SJCRH30 (cell line): ENCODE results near the gene ZNF778. TPM values are rescaled to one million over a fixed set of nuclear protein-coding genes. Genes with fewer than 3 reads are reported as not detected.
"Not testable (repeated sequence)": the region's sequence is repeated elsewhere in the genome, so short reads cannot be mapped to it uniquely, and the experiment has no call there.

Source experiments
- DNase-seq, 2 experiments: peaks; one replicate each; pipeline ENCODE4 v3.0.0-alpha.2; 2015 to 2020
- H3K27ac ChIP-seq: fragments of 250-450 bp; sonication (Bioruptor Pico); 2 replicates; pipeline ENCODE4 v1.5.1; 2020; ENCODE audit warnings: mild to moderate bottlenecking, moderate library complexity
- H3K27me3 ChIP-seq: fragments of 250-450 bp; sonication (Bioruptor Pico); 2 replicates; pipeline ENCODE4 v1.5.1; 2020; ENCODE audit warnings: mild to moderate bottlenecking, moderate library complexity
- H3K36me3 ChIP-seq: fragments of 250-450 bp; sonication (Bioruptor Pico); 2 replicates; pipeline ENCODE4 v1.5.1; 2020; ENCODE audit warnings: mild to moderate bottlenecking, moderate library complexity
- H3K4me1 ChIP-seq: fragments of 250-450 bp; sonication (Bioruptor Pico); 2 replicates; pipeline ENCODE4 v1.5.1; 2020; ENCODE audit warnings: mild to moderate bottlenecking, moderate library complexity
- H3K4me3 ChIP-seq: fragments of 250-450 bp; sonication (Bioruptor Pico); 2 replicates; pipeline ENCODE4 v1.5.1; 2020; ENCODE audit warnings: mild to moderate bottlenecking, moderate library complexity
- H3K9me3 ChIP-seq: fragments of 250-450 bp; sonication (Bioruptor Pico); replicated peaks from 2 replicates; pipeline ENCODE4 v1.5.1; 2020; ENCODE audit warnings: mild to moderate bottlenecking, moderate library complexity
- total RNA-seq: library from RNA; depleted of rRNA; stranded (reverse); fragments of >200 nt; shearing (Covaris generic); gene quantifications from 2 replicates; pipeline ENCODE4 v1.2.3, GENCODE V29; 2014

ZNF778 gene
- total RNA-seq, 1 experiment from 2014 or later = 33.5 TPM

DNA sequence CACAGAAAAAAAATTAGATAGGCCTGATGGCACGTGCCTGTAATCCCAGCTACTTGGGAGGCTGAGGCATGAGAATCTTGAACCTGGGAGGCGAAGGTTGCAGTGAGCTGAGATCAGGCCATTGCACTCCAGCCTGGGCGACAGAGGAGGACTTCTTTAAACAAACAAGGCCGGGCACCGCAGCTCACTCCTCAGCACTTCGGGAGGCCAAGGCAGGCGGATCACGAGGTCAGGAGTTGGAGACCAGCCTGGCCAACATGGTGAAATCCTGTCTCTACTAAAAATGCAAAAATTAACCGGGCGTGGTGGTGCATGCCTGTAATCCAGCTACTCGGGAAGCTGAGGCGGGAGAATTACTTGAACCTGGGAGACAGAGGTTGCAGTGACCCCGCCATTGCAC, 26.8 kb downstream of the ZNF778 start:
- H3K27me3 ChIP-seq, H3K4me3 ChIP-seq, H3K27ac ChIP-seq, H3K36me3 ChIP-seq, DNase-seq, H3K9me3 ChIP-seq: not testable (repeated sequence)
- peaks cover 12% of the 10 kb centered on the region for H3K4me1 ChIP-seq

DNA sequence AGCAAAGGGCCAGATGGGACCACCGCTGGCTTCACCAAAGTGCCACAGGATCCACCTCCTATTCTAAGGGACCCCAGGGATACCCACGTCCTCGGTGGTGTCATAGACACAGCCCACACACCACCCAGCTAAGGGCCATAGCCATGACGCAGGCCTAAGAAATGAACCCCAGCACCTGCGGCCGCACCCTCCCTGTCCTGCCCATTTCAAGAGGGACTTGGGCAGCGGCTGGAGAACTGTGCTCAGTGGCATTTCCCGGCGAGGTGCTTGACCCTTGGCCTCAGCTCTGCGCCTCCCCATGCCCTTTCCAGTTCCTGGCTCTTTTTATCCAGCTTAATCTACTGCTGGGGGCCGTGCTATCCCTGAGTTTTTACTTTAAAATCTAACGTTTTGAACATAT, 27.3 kb downstream of the ZNF778 start:
- no peaks in the 10 kb centered on the region for H3K27me3 ChIP-seq
- no peaks in the 10 kb centered on the region for H3K9me3 ChIP-seq
- DNase-seq = no peak
- H3K27ac ChIP-seq = no peak overlapping the region
- peaks cover 12% of the 10 kb centered on the region for H3K4me1 ChIP-seq
- no peak overlapping the region for H3K4me3 ChIP-seq
- H3K36me3 ChIP-seq = no peaks in the 10 kb centered on the region

DNA sequence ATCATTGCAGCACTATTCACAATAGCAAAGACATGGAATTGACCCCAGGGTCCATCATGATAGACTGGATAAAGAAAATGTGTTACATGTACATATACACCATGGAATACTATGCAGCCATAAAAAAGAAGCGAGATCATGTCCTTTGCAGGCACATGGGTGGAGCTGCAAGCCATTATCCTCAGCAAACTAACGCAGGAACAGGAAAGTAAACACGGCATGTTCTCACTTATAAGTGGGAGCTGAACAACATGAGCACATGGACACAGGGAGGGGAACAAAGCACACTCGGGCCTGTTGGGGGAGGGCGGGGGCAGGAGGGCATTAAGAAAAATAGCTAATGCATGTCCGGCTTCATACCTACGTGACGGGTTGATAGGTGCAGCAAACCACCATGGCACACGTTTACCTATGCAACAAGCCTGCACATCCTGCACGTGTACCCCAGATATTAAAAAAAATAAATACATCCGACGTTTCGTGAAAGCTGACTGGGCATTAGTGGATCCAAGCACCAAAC, 28.9 kb downstream of the ZNF778 start:
- H3K27me3 ChIP-seq = no peaks in the 10 kb centered on the region
- H3K36me3 ChIP-seq = no peaks in the 10 kb centered on the region
- no peak for DNase-seq
- H3K4me3 ChIP-seq = peak overlapping the region; percentile 62
- H3K4me1 ChIP-seq = peaks cover 12% of the 10 kb centered on the region
- H3K27ac ChIP-seq = no peak overlapping the region; the same call in 1 of the 2 replicates
- no peaks in the 10 kb centered on the region for H3K9me3 ChIP-seq

DNA sequence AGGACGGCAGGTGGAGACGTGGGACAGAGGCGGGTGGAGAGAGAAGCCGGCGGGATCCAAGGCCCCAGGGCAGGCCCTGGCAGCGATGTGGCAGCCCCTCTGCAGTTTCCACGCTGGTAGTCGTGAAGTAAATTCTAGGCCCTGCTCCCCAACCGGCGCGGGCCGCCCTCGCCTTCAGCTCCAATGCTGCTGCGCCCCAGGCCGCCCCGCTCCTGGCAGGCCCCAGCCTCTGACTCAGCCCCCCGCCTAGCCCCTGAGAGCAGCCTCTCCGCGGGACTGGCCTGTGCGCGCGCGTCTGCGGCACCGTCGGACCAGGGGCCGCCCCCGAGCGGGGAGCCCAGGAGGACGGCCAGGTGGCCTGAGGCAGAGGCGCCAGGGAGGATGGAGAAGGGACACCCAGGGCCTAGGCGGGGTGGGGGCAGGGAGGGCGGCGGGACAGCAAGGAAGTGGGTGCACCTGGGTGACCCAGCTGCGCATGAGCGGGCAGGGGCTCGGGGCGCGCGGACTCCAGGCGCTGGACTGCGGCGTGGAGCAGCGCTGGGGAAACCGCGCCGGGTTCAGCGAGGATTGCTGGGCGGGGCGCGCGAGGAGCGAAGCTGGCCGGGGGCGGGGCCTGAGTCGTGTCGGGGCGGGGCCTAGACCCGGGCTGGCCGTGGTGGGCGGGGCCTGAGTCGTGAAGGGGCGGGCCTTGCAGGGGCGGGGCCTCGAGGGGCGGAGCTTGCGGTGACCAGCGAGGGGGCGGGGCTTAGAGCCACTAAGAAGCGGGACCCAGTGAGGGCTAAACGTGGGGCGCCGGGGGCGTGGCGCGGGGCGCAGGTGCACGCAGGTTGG, 29.6 kb downstream of the ZNF778 start:
- Histone ChIP-seq H3K27me3 (no peaks in the 10 kb centered on the region), H3K27ac (peak overlapping the region; percentile 42), H3K4me3 (peak overlapping the region; percentile 62), H3K9me3 (no peaks in the 10 kb centered on the region), H3K4me1 (peaks cover 9% of the 10 kb centered on the region), H3K36me3 (no peaks in the 10 kb centered on the region)
- peak; percentile 77 to 80 for DNase-seq

DNA sequence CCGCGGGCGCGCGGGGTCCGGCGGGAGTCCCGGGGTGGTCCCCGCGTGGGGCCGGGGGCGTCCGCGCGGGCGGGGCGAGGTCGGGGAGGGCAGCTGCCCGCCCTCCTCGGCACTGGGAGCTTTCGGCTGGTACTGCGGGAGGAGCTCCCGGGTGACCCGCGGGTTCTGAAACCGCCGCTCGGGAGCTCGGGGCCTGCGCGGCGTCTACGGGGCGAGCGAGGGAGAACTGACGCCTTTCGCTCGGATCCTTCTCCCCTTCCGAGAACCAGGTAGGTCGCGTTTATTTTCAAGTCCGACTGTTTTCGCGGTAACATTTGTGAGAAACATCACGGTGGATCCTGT, 30.2 kb downstream of the ZNF778 start:
- not testable (repeated sequence) for H3K27ac ChIP-seq, H3K4me3 ChIP-seq, DNase-seq

DNA sequence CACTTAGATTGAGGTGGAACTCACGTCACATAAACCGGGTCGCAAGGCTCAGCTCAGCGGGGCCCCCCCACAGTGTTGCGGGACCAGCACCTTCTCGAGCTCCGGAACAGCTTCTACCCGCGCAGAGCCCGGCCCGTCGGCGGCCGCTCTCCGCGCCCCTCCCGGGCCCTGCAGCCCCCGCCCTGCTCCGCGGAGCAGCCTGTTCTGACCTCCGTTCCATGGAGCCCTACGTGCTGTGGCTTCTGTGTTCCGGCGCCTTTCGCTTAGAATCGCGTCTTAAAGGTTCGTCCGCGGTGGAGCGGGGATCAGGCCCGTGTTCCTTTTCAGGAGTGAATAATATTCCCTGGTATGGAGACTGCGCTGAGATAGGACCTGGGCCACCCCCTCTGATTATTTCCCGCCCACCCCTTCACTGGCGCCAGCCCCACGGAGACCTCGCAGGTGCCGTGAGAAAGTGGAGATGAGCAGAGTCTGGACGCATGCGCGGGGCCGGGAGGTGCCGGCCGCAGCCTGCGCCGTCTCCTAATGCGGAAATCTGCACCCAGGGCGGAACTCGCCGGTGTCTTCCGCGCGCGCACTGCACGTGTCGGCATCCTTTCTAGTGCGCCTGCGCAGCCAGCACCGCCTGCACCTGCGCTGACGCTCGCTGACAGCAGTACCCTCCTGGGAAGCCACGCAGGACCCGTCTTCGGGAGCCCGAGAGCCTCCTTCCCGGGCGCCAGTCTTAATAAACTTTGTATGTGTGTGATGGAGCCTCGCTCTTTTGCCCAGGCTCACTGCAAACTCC, 30.9 kb downstream of the ZNF778 start:
- Histone ChIP-seq H3K4me1 (peaks cover 5% of the 10 kb centered on the region), H3K4me3 (no peak overlapping the region), H3K36me3 (no peaks in the 10 kb centered on the region), H3K9me3 (no peaks in the 10 kb centered on the region), H3K27me3 (no peaks in the 10 kb centered on the region), H3K27ac (no peak overlapping the region)
- DNase-seq = no peak

More for the DNA sequence above, 30.2 kb downstream of the ZNF778 start:
- not testable (repeated sequence) for H3K36me3 ChIP-seq, H3K9me3 ChIP-seq, H3K27me3 ChIP-seq, H3K4me1 ChIP-seq

DNA sequence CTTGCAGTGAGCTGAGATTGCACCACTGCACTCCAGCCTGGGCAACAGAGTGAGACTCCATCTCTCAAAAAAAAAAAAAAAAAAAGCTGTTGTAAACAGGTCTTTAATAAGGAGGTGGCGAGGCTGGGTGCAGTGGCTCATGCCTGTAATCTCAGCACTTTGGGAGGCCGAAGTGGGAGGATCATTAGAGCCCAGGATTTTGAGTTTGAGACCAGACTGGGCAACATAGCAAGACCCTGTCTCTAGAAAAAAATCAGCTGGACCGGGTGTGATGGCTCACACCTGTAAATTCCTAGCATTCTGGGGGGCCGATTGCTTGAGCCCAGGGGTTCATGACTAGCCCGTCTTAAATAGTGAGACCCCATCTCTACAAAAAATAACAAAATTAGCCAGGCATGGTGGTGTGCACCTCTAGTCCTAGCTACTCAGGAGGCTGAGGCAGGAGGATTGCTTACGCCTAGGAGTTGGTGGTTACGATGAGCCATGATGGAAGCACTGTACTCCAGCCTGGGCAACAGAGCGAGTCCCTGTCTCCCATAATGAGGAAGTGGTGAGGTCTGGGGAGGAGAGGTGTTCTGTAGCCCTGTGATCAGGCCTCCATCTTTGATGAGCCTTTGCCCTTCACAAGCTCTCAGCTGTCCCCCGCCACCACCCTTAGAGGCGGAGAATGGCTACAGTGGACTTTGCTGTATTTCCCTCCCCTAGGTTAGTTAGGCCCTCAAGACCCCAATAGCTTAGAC, 36.2 kb downstream of the ZNF778 start:
- Histone ChIP-seq H3K36me3 (no peaks in the 10 kb centered on the region), H3K4me3 (no peak overlapping the region), H3K27ac (no peak overlapping the region), H3K4me1 (no peaks in the 10 kb centered on the region), H3K9me3 (no peaks in the 10 kb centered on the region; the same call in 1 of the 2 replicates), H3K27me3 (no peaks in the 10 kb centered on the region)
- DNase-seq = no peak

DNA sequence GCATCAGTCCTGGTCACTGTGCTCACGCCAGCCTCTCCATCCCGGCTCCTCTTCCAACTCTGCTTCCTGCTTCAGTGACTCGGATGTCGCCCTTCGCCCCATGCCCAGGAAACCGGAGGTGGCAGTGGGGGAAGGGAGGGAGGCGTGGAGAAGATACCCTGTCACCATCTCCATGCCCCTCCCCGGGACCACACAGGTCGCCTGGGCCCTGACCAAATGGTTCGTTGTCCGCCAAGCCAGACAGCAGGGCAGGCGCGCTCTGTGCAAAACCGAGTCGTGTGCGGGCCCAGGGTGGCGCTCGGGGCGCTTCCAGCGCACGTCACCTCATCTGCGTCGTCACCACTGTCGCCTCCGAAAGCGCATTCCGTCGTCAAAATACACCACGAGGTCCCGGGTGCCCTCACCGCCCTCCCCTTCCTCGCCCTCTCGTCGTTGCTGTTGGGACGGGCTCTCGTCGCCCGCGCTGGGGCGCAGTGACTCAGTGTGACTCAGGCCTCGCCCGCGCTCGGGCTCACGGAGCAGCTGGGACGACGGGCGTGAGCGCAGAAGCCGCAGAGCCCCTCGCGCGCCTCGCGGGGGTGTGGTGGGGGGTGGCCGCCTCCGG, 39.2 kb downstream of the ZNF778 start:
- Histone ChIP-seq H3K4me1 (no peaks in the 10 kb centered on the region), H3K4me3 (no peak overlapping the region), H3K9me3 (no peaks in the 10 kb centered on the region; the same call in 1 of the 2 replicates), H3K27ac (no peak overlapping the region), H3K36me3 (no peaks in the 10 kb centered on the region), H3K27me3 (no peaks in the 10 kb centered on the region)
- DNase-seq = no peak

DNA sequence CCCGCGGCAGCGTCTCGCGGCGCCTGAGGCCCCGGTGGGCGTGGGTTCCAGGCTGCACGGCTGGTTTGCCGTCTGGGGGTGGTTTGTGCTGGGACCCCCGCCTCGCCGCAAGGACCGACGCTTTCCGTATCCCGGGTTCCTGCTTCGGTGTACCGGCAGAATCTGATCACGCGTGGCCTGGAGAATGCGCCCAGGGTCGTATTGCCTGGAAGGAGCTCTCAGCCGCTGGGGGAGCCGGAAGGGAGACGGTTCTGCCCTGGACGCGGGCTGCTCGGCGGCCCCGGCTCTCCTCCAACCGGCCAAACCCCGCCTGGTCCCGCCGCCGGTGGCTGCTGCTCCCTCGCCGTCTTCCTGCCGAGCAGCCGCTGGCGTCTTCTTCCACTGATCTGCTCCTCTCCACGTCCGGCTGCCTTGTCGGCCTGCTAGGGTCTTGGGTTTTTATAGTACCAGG, 39.8 kb downstream of the ZNF778 start:
- Histone ChIP-seq H3K4me1 (no peaks in the 10 kb centered on the region), H3K27ac (no peak overlapping the region)
- DNase-seq = no peak

DNA sequence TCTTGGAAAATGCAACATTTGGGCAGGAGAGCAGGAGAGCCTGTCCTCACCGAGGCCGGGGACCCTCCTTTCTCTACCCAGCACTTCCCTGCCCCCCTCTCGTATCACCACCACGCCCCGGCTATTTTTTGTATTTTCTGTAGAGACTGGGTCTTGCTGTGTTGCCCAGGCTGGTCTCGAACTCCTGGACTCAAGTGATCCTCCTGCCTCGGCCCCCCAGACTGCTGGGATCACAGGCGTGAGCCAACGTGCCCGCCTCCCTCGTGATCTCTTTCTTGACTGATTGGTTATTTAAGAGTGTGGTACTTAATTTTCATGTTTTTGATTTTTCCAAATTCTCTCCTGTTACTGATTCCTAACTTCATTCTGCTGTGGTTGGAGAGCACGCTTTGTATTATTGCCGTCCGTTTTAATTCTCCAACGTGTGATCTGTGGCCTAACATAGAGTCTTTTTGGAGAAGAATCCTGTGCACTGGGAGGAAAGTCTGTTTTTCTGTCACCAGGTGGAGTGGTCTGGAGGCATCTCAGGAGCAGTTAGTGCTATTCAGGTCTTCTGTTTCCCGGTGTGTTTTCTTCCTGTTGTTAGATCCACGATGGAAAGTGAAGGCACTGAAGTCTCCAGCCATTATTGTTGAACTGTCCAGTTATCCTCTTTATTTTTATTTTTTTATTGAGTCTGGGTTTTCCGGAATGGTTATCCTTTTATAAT, 40.4 kb downstream of the ZNF778 start:
- no peaks in the 10 kb centered on the region for H3K27me3 ChIP-seq
- DNase-seq = no peak
- H3K4me3 ChIP-seq = no peak overlapping the region
- no peaks in the 10 kb centered on the region for H3K4me1 ChIP-seq
- H3K9me3 ChIP-seq = no peaks in the 10 kb centered on the region; the same call in none of the 2 replicates
- H3K27ac ChIP-seq = no peak overlapping the region
- H3K36me3 ChIP-seq = no peaks in the 10 kb centered on the region

More for the DNA sequence above, 39.8 kb downstream of the ZNF778 start:
- Histone ChIP-seq H3K36me3 (no peaks in the 10 kb centered on the region), H3K27me3 (no peaks in the 10 kb centered on the region), H3K9me3 (no peaks in the 10 kb centered on the region; the same call in 1 of the 2 replicates), H3K4me3 (no peak overlapping the region)

DNA sequence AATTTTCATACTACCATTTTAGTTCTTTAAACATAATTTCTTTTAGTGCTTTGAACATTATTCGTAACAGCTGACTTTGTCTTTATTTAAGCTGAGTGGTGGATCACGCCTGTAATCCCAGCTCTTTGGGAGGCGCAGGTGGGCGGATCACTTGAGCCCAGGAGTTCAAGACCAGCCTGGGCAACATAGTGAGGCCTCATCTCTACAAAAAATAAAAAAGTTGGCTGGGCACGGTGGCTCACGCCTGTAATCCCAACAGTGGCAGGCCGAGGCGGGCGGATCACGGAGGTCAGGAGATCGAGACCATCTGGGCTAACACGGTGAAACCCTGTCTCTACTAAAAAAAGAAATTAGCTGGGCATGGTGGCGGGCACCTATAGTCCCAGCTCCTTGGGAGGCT, 42.4 kb downstream of the ZNF778 start:
- H3K9me3 ChIP-seq, H3K27ac ChIP-seq, H3K36me3 ChIP-seq, H3K27me3 ChIP-seq, DNase-seq, H3K4me3 ChIP-seq, H3K4me1 ChIP-seq: not testable (repeated sequence)

DNA sequence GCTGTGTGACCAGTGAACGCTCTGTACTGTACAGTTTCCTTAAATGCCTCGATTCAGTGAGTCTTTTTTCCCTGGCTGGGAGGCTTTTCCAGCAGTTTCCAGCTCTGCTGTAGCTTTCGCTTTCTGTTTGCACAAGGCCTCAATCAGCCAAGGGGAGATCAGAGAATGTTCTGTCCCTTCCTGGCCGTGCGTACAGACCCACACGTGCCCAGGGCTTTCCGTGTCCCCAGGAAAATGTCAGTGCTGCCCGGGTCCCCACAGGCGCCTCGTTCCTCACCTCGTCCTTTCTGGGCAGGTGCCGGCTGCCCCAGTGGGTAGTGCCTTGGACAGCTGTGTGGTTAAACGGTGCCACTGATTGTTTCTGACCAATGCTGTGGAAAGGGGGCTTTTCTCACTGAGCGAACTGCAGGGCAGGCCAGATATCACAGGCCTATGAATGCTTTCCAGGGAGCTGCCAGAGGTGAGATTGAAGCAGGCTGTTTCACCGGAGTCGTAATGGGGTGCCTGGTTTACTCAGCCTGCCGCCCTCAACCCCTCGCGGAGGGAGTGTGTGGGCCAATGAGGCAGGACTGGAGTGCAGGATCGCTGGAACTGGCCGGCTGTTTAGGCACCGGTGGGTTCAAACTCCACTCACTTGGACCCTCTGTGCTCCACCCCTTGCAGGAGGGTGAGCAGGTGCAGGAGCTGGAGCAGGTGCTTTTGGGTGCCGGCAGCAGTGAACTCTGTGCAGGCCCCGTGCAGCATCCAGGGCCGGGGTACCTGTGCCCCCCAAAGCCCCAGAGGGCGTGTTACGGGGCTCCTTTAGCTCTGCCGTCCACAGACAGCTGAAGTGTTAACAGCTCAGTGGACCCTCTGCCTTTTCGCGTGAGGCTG, 44.4 kb downstream of the ZNF778 start:
- no peaks in the 10 kb centered on the region for H3K4me1 ChIP-seq
- H3K27ac ChIP-seq = no peak overlapping the region
- H3K36me3 ChIP-seq = peaks cover 22% of the 10 kb centered on the region
- no peak for DNase-seq
- H3K4me3 ChIP-seq = no peak overlapping the region
- H3K9me3 ChIP-seq = no peaks in the 10 kb centered on the region; the same call in none of the 2 replicates
- H3K27me3 ChIP-seq = no peaks in the 10 kb centered on the region
